ENCODE results near the gene ABHD8. TPM values are rescaled to one million over a fixed set of nuclear protein-coding genes. Genes with fewer than 3 reads are reported as not detected.

Gene ABHD8, protein sequence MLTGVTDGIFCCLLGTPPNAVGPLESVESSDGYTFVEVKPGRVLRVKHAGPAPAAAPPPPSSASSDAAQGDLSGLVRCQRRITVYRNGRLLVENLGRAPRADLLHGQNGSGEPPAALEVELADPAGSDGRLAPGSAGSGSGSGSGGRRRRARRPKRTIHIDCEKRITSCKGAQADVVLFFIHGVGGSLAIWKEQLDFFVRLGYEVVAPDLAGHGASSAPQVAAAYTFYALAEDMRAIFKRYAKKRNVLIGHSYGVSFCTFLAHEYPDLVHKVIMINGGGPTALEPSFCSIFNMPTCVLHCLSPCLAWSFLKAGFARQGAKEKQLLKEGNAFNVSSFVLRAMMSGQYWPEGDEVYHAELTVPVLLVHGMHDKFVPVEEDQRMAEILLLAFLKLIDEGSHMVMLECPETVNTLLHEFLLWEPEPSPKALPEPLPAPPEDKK
- 1 to 10 TPM; 9.2 to 9.6 TPM for total RNA-seq

DNA sequence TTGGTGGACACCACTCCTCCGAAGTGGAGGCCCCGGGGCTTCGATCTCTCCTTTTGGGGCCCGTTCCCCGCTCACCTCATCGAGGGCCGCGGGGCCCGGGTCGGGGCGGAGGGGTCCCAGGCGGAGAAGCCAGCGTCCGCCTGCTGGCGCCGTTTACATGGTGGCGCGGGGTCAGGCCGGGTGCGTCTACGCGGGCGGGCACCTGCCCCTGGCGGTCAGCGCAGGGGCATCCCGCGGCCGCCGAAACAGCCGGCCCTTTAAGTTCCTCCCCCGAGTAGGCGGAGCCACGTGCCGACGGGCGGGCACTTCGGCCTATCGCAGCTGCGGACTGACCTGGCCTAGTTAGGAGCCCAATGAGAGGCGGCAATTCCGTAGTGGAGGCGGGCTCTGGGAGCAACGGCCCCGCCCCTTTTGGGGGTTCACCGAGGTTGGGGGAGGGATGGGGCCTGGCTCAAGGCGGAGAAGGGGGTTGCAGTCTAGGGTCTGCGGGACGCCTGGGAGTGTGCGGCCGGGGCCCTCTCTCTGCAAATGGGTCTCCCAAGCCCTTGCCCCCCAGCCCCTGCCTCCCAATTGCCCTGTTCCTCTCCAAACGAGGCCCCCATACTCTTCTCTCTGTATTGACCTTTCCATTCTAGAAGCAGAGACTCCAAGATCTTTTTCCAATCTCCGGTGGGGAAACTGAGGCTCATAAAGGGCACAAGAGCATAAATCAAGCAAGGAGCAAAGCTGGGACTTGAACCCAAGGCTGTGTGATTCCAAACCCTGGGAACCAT, at the start of gene ABHD8:
Gene ABHD8, minus strand, starts transcription at position 259 of the 773 bp plus-strand sequence. CDS start 1,809 bp downstream, outside the sequence.

DNA sequence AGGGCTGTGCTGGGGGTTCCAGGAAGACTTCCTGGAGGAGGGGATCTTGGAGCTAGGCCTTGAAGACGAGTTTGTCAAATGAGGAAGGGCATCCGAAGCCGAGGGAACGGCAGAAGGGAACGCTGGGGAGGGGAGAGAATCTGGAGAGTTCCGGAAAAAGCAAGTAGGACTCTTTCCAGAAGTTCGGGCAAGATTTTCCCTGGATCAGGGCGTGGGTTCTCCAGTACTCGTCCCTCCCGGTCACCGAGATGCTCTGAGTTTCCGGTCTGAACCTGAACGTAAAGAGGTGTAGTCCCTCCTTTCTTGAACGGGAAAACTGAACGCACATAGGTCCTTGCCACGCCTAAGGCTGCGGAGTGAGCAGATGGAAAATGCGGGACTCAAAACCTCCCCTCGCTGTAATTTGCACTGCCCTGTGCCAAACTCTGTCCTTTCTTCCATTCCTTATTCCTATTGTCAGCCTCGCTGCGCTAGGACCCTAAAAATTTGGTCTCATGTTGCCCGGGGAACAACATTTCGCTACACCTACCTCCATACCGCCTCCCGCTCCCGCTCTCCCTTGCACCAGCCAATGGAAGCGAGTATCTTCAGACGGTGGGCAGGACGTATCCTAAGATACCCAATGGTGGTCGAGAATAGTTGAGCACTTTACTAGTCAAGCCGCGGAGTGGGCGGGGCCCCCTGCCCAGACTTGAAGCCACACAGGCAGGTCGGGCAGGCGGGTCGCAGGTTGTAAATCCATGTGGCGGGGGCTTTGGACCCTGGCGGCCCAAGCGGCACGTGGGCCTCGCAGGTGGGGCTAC, 33.8 kb upstream of the ABHD8 start, which contains the start of gene GTPBP3:
Gene GTPBP3, plus strand, starts transcription at position 682 of the 803 bp plus-strand sequence. Its CDS starts 59 bp downstream, at position 741.

DNA sequence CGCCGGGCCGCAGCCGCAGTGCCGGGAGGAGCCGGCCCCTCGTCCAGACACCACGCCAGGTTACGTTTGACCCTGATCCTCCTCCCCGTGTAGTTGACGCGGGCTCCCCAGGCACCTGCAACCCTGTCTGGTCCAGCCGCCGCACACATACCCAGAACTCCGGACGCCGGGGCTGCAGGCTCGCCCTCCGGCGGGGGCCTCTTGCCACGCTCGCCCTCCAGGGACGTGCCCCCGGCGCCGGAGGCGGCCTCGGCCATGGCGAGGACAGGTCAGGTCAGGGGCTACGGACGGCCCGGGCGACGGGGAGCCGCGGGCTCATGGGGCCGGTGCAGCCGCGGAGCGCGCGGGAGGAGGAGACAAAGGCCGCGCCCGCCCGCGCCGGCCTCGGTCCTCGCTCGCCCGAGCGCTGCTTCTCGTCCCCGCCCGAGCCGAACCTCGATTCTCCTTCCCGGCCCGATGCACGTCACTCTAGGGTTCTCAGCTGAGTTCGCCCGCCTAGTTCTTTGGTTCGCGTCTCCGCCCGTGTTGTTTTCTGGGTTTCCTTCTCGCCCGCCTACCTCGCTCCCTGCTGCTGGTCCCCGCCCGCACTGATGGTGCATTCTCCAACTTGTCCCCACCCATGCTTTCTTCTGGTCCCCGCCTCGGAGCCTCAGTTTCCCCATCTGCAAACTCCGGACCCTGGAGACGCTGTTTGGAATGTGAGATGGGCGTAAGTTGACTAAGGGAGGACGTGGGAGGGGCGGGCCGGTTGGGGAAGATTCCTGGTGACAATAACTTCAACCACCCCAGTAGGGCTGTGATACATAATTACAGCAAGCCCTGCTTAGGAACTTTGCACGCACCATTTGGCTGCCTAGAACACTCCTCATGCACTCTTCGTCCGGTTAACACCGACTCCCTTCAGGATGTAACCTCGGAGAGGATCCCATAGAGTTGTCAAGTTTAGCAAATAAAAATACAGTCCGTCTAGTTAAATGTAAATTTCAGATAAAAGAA, 31.5 kb upstream of the ABHD8 start, which contains the start of gene ANO8:
Gene ANO8, minus strand, starts transcription at position 442 of the 996 bp plus-strand sequence. Its CDS starts 185 bp downstream, at position 257.

DNA sequence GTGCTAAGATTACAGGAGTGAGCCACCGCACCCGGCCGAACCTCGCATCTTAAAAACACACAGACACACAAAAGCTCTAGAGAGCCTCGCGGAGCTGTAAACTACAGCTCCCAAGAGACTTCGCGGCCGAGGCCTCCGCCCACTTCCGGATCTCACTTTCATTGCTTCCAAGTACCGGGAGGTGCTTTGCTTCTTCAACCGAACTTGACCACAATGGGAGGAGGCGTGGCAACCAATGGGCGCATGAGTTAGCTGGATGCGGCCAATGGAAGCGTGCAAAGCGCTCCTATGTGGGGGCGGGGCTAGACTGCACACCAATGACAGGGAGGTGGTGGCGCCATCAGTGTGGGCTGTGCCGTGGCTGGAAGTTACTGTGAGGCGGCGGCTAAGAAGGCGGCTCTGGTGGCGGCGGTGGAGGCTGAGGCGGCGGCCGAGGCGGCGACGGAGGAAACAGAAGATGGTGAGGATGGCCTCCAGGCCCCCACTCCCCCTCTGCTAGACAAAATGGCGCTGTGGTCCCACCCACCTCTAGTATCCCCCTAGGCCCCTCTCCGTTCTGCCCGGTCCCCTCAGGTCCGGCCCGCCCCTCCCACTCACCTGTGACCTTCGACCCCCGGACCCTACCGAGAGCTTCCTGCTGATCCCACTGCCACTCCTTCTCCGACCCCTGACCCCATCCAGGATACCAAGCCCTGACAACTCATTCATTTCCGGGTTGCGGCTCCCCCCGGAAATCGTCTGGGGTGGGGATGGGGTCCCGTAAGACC, 6.2 kb upstream of the ABHD8 start, which contains the start of gene DDA1:
Gene DDA1, plus strand, starts transcription at position 366 of the 767 bp plus-strand sequence. Its CDS starts 92 bp downstream, at position 458.

DNA sequence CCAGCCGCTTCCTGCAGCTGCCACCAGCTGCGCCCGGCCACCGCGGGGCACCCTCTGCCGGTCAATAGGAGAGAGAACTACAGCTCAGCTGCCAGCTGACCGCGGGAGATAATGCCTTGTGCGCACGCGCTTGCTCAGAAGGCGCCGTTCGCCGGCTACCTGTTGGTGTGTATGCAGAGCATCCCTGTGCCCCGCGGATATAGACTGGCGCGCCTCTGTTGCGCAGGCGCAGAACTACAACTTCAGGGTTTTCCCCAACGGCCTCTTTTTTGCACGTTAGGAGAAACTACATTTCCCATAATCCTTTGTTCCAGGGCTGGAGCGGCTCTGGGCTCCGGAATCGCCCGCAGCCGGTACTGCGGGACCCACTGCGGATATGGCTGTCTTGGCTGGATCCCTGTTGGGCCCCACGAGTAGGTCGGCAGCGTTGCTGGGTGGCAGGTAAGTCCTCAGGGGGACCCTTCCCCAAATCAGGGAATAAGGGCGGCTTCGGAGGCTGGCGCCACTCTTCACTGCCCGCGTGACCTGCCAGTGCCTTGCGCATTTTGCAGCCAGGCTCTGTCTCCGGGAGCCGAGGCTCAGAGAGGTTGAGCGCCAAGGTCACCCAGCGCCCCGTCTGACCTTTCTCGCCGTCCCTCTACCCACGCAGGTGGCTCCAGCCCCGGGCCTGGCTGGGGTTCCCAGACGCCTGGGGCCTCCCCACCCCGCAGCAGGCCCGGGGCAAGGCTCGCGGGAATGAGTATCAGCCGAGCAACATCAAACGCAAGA, 2.5 kb upstream of the ABHD8 start, which contains the start of gene MRPL34:
Gene MRPL34, plus strand, starts transcription at position 356 of the 768 bp plus-strand sequence. Its CDS starts 21 bp downstream, at position 377.

DNA sequence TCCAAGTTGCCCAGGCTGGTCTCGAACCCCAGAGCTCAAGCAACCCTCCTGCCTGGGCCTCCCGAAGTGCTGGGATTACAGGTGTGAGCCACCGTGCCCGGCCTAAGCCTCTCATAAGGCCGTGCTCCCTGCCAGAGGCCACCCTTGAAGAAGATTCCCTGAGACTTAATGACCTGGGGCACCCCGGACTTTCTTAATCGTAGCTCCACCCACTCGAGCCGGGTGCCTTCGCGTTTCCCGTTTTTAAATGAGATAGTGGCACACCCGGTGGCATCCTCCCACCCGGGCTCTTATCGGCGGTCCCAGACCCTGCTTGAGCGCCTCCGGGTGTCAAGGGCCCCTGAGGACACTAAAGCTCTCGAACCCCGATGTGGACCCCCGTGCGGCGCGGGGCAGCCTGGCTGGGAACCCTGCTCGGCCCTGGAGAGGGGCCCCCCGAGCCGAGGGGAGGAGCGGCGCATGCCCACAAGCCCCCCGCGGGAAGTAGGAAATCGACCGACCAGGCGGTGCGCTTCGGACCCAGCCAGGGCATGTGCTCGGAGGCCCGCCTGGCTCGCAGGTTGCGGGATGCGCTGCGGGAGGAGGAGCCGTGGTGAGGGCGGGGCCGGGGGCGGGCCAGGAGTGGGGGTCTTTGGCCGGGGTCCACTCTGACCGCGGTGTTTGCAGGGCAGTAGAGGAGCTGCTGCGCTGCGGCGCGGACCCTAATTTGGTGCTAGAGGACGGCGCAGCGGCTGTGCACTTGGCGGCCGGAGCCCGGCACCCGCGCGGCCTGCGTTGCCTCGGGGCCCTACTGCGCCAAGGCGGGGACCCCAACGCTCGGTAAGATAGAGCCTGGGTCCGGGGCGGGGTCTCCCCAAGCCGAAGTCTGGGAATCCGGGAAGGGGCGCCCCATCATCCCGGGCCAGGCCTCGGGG, 21.6 kb downstream of the ABHD8 start, which contains the start of gene ANKLE1:
Gene ANKLE1, plus strand, starts transcription at position 511 of the 914 bp plus-strand sequence. Its CDS starts 20 bp downstream, at position 531.

DNA sequence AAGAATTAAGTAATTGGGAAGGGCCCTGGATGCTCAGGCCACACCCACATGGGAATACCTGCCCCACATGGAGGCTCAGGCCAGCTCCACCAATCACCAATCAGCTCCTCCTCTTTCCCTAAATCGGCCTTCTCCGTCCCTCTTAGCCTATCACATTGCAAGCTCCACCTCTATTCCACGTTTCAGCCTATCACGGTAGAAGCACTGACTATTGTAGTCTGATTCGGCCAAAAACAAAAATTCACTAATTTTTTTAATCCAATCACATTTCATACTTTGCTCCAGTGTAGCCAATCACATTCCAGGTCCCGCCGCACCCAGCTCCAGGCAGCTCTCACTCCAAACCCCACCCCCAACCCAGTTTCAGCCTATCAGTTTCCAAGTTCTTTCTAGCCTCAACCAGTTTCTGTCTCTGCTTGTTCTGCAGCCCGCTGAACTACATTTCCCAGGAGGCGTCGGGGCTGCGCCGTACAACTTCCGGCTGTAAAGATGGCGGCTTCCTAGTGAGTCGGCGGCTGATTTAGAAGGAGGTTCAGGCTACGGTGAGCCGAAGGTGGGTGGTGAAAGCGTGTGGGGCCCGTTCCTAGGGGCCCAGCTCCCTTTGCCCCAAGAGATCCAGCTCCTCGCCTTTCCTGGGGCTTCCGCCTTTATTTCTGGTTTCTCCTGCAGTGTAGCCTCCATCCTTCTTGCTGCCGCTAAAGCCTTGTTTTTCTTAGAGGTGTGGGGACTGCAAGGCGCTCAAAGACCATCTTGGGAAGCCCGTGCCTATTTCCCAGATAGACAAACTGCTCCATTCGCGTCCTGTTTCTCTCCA, 36.0 kb downstream of the ABHD8 start, which contains the start of gene BABAM1:
Gene BABAM1, plus strand, starts transcription at position 469 of the 814 bp plus-strand sequence. CDS start 1,364 bp downstream, outside the sequence.

DNA sequence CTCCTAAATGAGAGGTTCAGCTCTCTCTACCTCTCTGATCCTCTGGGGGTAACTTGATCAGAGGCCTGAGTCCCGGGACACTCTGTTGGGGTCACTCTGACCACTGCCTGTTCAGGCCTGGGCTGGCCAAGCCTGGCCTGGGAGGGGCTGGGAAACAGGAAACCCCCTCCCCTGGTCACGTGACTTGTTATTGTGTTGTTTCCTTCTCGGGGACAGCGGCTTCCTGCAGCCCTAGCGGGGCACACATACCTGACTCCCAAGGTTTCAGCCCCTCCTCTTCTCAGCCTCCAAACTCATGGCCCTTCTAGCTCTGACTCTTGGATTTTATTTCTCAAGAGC, 38.6 kb downstream of the ABHD8 start, which contains the start of gene USHBP1:
Gene USHBP1, minus strand, starts transcription at position 105 of the 339 bp plus-strand sequence. CDS start 446 bp downstream, outside the sequence.

DNA sequence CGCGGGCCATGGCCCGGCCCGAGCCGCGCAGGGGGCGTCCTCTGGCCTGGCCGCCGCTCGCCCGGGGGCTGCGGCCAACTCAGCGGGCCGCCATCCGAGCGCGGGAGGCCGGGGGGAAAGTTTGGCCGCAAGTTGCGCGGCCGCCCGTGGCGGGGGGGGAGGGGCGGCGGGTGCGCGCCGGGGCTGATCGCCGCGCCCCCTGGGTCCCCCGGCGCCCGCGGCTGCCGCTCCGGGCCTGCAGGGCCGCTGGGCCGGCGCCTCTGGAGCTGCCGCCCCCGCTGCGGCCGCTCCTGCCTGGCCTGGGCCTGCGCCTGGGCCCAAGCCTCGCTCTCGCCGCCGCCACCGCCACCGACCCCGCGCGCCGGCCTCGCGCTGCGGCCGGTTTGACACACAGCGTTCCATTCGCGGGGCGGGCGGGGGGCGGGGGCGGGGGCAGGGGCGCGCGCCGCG, 57.7 kb downstream of the ABHD8 start, which contains the start of gene NR2F6:
Gene NR2F6, minus strand, starts transcription at position 385 of the 450 bp plus-strand sequence. CDS start 699 bp downstream, outside the sequence.

Other genes with a start within 250 kb of the ABHD8 start
- 10 to 100 TPM; 29.1 to 30.9 TPM for gene HAUS8, start 228.0 kb downstream of the ABHD8 start, total RNA-seq
- gene MYO9B, start 227.6 kb downstream of the ABHD8 start, total RNA-seq = 100 to 1,000 TPM; 209 to 213 TPM
- gene USE1, start 88.1 kb downstream of the ABHD8 start, total RNA-seq = 10 to 100 TPM; 29.3 to 32.3 TPM
- 10 to 100 TPM; 29.0 to 32.4 TPM for gene OCEL1, start 77.2 kb downstream of the ABHD8 start, total RNA-seq
- 1 to 10 TPM; 7.8 to 9.0 TPM for gene NR2F6, start 57.5 kb downstream of the ABHD8 start, total RNA-seq
- gene USHBP1, start 38.7 kb downstream of the ABHD8 start, total RNA-seq = under 1 TPM; 0.26 to 0.66 TPM
- gene BABAM1, start 36.0 kb downstream of the ABHD8 start, total RNA-seq = 10 to 100 TPM; 97.6 to 98.3 TPM
- 1 to 10 TPM; 7.0 to 8.2 TPM for gene ANKLE1, start 21.5 kb downstream of the ABHD8 start, total RNA-seq
- gene MRPL34, start 2.4 kb upstream of the ABHD8 start, total RNA-seq = 10 to 100 TPM; 81.9 to 94.5 TPM
- 10 to 100 TPM; 47.2 to 52.9 TPM for gene DDA1, start 6.1 kb upstream of the ABHD8 start, total RNA-seq
- gene ANO8, start 31.4 kb upstream of the ABHD8 start, total RNA-seq = 10 to 100 TPM; 16.6 to 17.4 TPM
- gene GTPBP3, start 34.1 kb upstream of the ABHD8 start, total RNA-seq = 10 to 100 TPM; 35.2 to 36.5 TPM
- under 1 TPM in 1 of 2 experiments, not detected in 1; 0.43 TPM for gene PLVAP, start 73.9 kb upstream of the ABHD8 start, total RNA-seq
- gene CCDC194, start 90.8 kb upstream of the ABHD8 start, total RNA-seq = 1 to 10 TPM; 2.1 to 2.2 TPM
- 100 to 1,000 TPM; 104 to 111 TPM for gene BST2, start 102.2 kb upstream of the ABHD8 start, total RNA-seq
- 10 to 100 TPM; 38.8 to 39.2 TPM for gene MVB12A, start 116.6 kb upstream of the ABHD8 start, total RNA-seq
- not detected for gene TMEM221, start 145.2 kb upstream of the ABHD8 start, total RNA-seq
- gene NXNL1, start 157.5 kb upstream of the ABHD8 start, total RNA-seq = not detected
- gene SLC27A1, start 167.1 kb upstream of the ABHD8 start, total RNA-seq = 1 to 10 TPM; 4.7 to 5.4 TPM
- gene PGLS, start 208.2 kb upstream of the ABHD8 start, total RNA-seq = 100 to 1,000 TPM; 100 to 104 TPM

Data from activated naive CD4-positive, alpha-beta T cell treated with anti-CD3 and anti-CD28 coated beads, Interleukin-2, amount 10 ng/mL, durations not matched to agents 5 hours and 36 hours (primary cell).